RWPE1 (cell line): ENCODE measurements around the gene APLF.

Experiments
- CTCF ChIA-PET: fragments of 350-600 bp; sonication (Branson Sonifier 250); formaldehyde crosslinking; extraction: SDS; loops from one replicate; lab custom pipeline; 2021; lab: Yijun Ruan, JAX
- POLR2A ChIA-PET: fragments of 400-600 bp; formaldehyde crosslinking; extraction: SDS; loops from one replicate; lab custom pipeline; 2020; ENCODE audit warnings: antibody characterized with exemption; ENCODE audit not compliant: low non-redundant PET; lab: Yijun Ruan, JAX
- DNase-seq: peaks from one replicate; pipeline ENCODE4 v3.0.0; 2012; ENCODE audit warnings: low spot score
- H3K27ac ChIP-seq: fragments of 450-650 bp; 2 replicates; pipeline ENCODE4 v1.5.1; 2017
- TF ChIP-seq, protein P1 (sequence below): fragments of 450-650 bp; conservative IDR thresholded peaks from 2 replicates; pipeline ENCODE4 v1.5.1; 2017; ENCODE audit warnings: low read depth, mild to moderate bottlenecking

Gene APLF

DNA sequence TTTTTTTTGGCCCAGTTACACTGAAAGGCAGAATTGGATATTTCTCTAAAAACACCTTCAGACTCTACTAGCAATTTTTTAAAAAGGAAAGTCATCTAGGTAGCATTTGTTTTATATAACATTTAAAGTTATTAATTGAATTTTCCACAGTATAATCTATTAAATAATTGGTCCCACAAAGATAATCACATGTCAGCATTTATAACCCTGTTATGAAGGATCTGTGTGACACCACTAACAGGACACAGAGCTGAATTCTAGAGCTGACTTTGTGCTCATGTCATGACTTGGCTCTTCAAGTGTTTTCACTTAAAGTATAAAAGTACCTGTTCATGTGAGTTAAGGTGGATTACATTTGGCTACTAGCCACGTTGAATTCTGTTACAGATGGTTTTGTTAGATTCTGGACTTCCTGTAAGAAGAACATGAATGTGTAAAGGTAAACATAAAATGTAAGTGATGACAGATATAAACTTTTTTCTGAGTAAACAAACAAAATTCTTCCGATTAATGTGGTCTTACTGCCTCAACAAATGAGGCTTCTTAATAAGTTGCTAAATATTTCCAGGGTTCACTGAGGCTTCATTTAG lies 106.9 kb downstream of the APLF start:
- TF ChIP-seq, protein P1, sequence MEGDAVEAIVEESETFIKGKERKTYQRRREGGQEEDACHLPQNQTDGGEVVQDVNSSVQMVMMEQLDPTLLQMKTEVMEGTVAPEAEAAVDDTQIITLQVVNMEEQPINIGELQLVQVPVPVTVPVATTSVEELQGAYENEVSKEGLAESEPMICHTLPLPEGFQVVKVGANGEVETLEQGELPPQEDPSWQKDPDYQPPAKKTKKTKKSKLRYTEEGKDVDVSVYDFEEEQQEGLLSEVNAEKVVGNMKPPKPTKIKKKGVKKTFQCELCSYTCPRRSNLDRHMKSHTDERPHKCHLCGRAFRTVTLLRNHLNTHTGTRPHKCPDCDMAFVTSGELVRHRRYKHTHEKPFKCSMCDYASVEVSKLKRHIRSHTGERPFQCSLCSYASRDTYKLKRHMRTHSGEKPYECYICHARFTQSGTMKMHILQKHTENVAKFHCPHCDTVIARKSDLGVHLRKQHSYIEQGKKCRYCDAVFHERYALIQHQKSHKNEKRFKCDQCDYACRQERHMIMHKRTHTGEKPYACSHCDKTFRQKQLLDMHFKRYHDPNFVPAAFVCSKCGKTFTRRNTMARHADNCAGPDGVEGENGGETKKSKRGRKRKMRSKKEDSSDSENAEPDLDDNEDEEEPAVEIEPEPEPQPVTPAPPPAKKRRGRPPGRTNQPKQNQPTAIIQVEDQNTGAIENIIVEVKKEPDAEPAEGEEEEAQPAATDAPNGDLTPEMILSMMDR: no peak
- CTCF ChIA-PET: interaction anchor here (0.7 kb wide), 1 partner anchor 10 kb away, joined by 5 read pairs; no protein-coding TSS in a partner anchor
- H3K27ac ChIP-seq: no peak overlapping the region
- POLR2A ChIA-PET: no interaction called here
- DNase-seq: no peak

DNA sequence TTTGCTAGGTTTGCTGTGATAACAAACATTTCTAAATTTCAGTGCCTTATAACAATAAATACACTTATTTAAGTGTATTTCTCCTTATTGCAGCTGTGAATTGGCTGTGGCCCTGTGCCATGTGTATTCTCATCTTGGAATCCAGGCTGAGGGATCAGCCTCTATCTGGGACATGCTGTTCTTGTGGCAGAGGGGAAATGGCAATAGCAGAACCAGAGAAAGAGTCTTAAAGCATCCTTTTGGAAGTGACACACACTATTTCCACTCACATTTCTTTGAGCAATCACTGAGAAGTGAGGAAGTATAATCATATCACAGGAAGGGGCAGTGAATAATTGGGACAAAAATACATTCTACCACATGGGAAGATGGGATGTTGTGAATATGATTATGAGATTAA lies 109.8 kb downstream of the APLF start:
- POLR2A ChIA-PET: no interaction called here
- CTCF ChIA-PET: interaction anchor here (1.3 kb wide), 1 partner anchor 18 kb away, joined by 5 read pairs; no protein-coding TSS in a partner anchor
- TF ChIP-seq, protein P1: no peak
- no peak for DNase-seq
- H3K27ac ChIP-seq: no peak overlapping the region

DNA sequence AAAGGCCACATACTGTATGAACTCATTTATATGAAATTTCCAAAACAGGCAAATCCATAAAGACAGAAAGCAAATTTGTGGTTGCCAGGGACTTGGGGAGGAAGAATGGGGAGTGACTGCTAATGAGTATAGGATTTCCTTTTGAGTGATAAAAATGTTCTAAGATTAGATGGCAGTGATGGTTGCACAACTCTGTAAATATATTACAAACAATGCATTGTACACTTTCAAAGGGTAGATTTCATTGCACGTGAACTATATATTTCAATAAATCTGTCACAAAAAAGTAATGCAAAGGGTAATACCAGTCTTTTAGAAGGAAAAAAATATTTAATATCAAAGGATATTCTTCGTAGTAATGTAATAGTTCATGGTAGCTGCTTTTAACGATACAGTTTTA lies 112.3 kb downstream of the APLF start:
- H3K27ac ChIP-seq: no peak overlapping the region
- ChIA-PET POLR2A (no interaction called here), CTCF (no interaction called here)
- no peak for DNase-seq
- TF ChIP-seq, protein P1: no peak

DNA sequence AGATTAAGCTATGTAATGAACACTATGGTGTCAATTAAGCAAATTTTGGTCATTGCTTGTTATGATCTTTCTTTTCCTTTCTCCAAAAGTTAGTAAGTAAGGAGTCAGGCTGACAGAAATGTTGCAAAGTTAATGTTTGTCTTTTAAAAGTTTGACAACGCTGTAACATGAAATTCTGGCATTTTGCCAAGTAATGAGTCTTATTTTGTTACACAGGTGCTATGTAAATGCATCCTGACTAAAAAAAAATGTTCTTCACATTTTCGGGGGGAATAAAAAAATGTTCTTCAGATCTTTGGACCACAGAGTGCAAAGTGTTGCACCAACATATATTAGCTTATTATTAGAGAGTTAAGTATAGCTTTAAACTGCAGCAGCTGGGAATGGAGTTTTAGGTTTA lies 121.2 kb downstream of the APLF start:
- POLR2A ChIA-PET: no interaction called here
- CTCF ChIA-PET: no interaction called here
- H3K27ac ChIP-seq: no peak overlapping the region
- DNase-seq: peak; percentile 7
- TF ChIP-seq, protein P1: no peak

DNA sequence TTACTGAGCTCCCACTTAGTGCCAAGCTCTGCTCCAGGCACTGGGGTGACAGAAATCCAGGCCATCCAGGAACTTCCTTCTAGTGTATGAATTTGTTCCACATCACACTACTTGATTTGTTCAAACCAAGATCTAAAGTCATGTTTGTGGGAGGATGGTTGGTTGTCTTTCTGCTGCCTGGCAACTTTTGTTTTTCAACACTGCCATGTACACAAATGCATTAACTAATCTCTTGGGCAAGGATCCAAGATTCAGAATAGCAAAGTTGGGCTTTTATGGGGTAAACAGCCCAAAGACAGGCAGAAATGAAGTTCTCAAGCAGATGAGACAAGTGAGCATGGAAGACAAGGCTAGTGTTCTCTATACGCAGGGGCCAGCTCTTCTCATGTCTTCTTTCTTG lies 122.6 kb downstream of the APLF start:
- no peak for DNase-seq
- no peak overlapping the region for H3K27ac ChIP-seq
- TF ChIP-seq, protein P1: no peak
- POLR2A ChIA-PET: no interaction called here
- CTCF ChIA-PET: no interaction called here

DNA sequence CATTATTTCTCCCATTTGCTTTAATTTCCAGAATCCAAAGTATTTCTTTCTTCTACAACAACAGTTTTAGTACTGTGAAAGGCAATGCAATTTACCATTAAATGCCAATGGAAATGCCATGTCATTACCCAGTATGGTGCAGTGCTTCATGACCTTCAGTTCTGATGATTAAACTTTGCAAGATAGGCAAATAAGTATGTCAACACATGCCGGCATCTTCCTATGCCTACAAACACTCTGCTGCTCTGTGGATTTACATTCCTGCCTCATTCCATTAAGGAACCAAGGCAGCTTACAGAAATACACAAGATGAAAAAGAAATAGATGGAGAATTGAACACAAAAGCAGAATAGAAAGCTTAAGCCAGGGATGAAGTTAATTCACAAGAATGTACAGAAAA lies 123.3 kb downstream of the APLF start:
- POLR2A ChIA-PET: no interaction called here
- TF ChIP-seq, protein P1: no peak
- CTCF ChIA-PET: no interaction called here
- no peak for DNase-seq
- H3K27ac ChIP-seq: no peak overlapping the region
